Brain (organoid and tissue), 1 donor: ENCODE measurements around the gene ULBP1. TPM values are rescaled to one million over a fixed set of nuclear protein-coding genes. Genes with fewer than 3 reads are reported as not detected.

ENCODE experiments used
- polyA plus RNA-seq: library from polyadenylated mRNA; stranded (reverse); fragments of 350-450 nt; fragmentation: Illumina TruSeq; extraction: RNeasy Lipid Tissue Mini Kit (QIAGEN cat#74804); gene quantifications from one replicate; pipeline ENCODE4 v1.2.3, GENCODE V29; 2015; ENCODE audit warnings: low read depth, low replicate concordance; ENCODE audit not compliant: insufficient read depth

ULBP1 gene
- polyA plus RNA-seq, 1 donor from 2014 or later = 2.3 TPM

Other genes with a start within 250 kb of the ULBP1 start
- 12.0 TPM for gene LATS1, start 245.8 kb upstream of the ULBP1 start, polyA plus RNA-seq
- 17.4 TPM for gene NUP43, start 217.4 kb upstream of the ULBP1 start, polyA plus RNA-seq
- gene PCMT1, start 214.2 kb upstream of the ULBP1 start, polyA plus RNA-seq = 192 TPM
- 32.6 TPM for gene LRP11, start 99.6 kb upstream of the ULBP1 start, polyA plus RNA-seq
- gene RAET1E, start 65.8 kb upstream of the ULBP1 start, polyA plus RNA-seq = 0.17 TPM
- gene RAET1G, start 40.8 kb upstream of the ULBP1 start, polyA plus RNA-seq = not detected
- 0.73 TPM for gene ULBP2, start 21.9 kb upstream of the ULBP1 start, polyA plus RNA-seq
- gene RAET1L, start 61.6 kb downstream of the ULBP1 start, polyA plus RNA-seq = not detected
- not detected for gene ULBP3, start 105.2 kb downstream of the ULBP1 start, polyA plus RNA-seq
- 1.8 TPM for gene PPP1R14C, start 179.1 kb downstream of the ULBP1 start, polyA plus RNA-seq